ENCODE measurements around the gene FGGY. TPM values are rescaled to one million over a fixed set of nuclear protein-coding genes. Genes with fewer than 3 reads are reported as not detected.

The FGGY gene
- total RNA-seq, 2 experiments from 2014 or later: 11.9 to 13.6 TPM

- POLR2A ChIA-PET: no interaction called here
- Mint-ChIP-seq H3K27ac (no peak overlapping the region), H3K9me3 (no peaks in the 10 kb centered on the region), H3K36me3 (ENCODE audit: low read depth) (no peaks in the 10 kb centered on the region), H3K4me3 (no peak overlapping the region), H3K4me1 (ENCODE audit: low read depth) (peaks cover 6% of the 10 kb centered on the region), H3K27me3 (no peaks in the 10 kb centered on the region)
- DNase-seq (no peak), ATAC-seq (no peak)
- CTCF ChIA-PET: no interaction called here
- intact Hi-C loops (cut with micrococcal nuclease): no loop called here
- TF ChIP-seq, protein P1, sequence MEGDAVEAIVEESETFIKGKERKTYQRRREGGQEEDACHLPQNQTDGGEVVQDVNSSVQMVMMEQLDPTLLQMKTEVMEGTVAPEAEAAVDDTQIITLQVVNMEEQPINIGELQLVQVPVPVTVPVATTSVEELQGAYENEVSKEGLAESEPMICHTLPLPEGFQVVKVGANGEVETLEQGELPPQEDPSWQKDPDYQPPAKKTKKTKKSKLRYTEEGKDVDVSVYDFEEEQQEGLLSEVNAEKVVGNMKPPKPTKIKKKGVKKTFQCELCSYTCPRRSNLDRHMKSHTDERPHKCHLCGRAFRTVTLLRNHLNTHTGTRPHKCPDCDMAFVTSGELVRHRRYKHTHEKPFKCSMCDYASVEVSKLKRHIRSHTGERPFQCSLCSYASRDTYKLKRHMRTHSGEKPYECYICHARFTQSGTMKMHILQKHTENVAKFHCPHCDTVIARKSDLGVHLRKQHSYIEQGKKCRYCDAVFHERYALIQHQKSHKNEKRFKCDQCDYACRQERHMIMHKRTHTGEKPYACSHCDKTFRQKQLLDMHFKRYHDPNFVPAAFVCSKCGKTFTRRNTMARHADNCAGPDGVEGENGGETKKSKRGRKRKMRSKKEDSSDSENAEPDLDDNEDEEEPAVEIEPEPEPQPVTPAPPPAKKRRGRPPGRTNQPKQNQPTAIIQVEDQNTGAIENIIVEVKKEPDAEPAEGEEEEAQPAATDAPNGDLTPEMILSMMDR (IDR thresholded peaks at IDR 0.05): no peak
These were observed 102.7 kb downstream of the FGGY start for GRCh38 chr1:59399642-59400041.

DNA sequence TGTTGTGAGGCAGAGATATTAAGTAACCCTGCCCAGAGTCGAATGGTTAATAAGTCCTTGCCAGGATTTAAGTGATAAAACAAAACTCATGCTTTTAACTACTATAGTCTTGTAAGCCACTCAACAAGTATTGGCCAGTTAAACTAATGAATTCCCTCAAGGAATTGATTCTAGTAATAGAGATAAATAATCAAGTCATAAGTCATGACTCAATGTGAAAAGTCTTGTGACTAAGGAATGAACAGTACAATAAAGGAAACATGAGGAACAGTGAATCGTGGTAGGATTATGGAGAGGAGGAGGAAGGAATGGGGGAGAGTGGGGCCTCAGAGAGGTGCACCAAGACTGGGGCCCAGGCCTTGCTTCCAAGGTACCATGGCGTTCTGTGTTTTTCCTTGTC, 104.7 kb downstream of the FGGY start:
- intact Hi-C loops (cut with micrococcal nuclease): no loop called here
- Mint-ChIP-seq H3K9me3 (no peaks in the 10 kb centered on the region), H3K27ac (no peak overlapping the region), H3K36me3 (ENCODE audit: low read depth) (no peaks in the 10 kb centered on the region), H3K4me3 (no peak overlapping the region), H3K4me1 (ENCODE audit: low read depth) (no peaks in the 10 kb centered on the region), H3K27me3 (no peaks in the 10 kb centered on the region)
- TF ChIP-seq, protein P1 (IDR thresholded peaks at IDR 0.05): no peak
- ATAC-seq: no peak
- POLR2A ChIA-PET: interaction anchor here (0.6 kb wide), 1 partner anchor 168 kb away, joined by 3 read pairs; no protein-coding TSS in a partner anchor
- DNase-seq: no peak
- CTCF ChIA-PET: no interaction called here

DNA sequence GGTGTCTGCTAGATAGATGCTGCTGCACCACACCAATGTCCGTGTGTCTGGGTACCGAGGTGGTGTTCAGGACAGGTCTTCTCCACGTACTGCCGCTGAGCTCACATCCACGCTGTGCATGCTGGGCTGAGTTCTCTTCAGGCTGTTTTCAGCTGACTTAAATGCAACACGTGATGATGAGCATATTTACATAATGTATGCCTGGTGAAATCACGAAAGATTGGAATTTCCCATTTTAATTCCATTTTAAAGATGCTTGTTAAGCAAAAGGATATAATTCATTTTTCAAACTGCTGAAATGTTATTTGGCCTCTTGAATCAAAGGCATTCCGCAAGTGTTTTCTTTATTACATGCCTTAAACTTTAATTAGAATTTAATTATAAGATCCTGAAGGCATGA, 107.9 kb downstream of the FGGY start:
- TF ChIP-seq, protein P1 (IDR thresholded peaks at IDR 0.05): no peak
- no peaks in the 10 kb centered on the region for H3K36me3 Mint-ChIP-seq (ENCODE audit: low read depth)
- ChIA-PET CTCF (interaction anchor here (1.0 kb wide), 1 partner anchor 11 kb away, joined by 3 read pairs; no protein-coding TSS in a partner anchor), POLR2A (interaction anchor here (1.2 kb wide), 1 partner anchor 14 kb away, joined by 4 read pairs; no protein-coding TSS in a partner anchor)
- H3K4me1 Mint-ChIP-seq (ENCODE audit: low read depth): peaks cover 2% of the 10 kb centered on the region
- DNase-seq (no peak), ATAC-seq (no peak)
- no peaks in the 10 kb centered on the region for H3K27me3 Mint-ChIP-seq
- no peak overlapping the region for H3K4me3 Mint-ChIP-seq
- H3K27ac Mint-ChIP-seq: no peak overlapping the region
- no peaks in the 10 kb centered on the region for H3K9me3 Mint-ChIP-seq
- intact Hi-C loops (cut with micrococcal nuclease): no loop called here

GRCh38 chr1:59406437-59407164, 109.7 kb downstream of the FGGY start:
- H3K27me3 Mint-ChIP-seq: no peaks in the 10 kb centered on the region
- TF ChIP-seq, protein P1 (IDR thresholded peaks at IDR 0.05): no peak
- ATAC-seq: no peak
- no peaks in the 10 kb centered on the region for H3K36me3 Mint-ChIP-seq (ENCODE audit: low read depth)
- CTCF ChIA-PET: no interaction called here
- no peak overlapping the region for H3K4me3 Mint-ChIP-seq
- no peak overlapping the region for H3K27ac Mint-ChIP-seq
- H3K4me1 Mint-ChIP-seq (ENCODE audit: low read depth): peaks cover 7% of the 10 kb centered on the region
- no peak for DNase-seq
- intact Hi-C loops (cut with micrococcal nuclease): no loop called here
- POLR2A ChIA-PET: no interaction called here
- no peaks in the 10 kb centered on the region for H3K9me3 Mint-ChIP-seq

GRCh38 chr1:59408608-59409240, 111.8 kb downstream of the FGGY start:
- CTCF ChIA-PET: no interaction called here
- intact Hi-C loops (cut with micrococcal nuclease): no loop called here
- DNase-seq: no peak
- Mint-ChIP-seq H3K27ac (no peak overlapping the region), H3K4me3 (no peak overlapping the region), H3K27me3 (no peaks in the 10 kb centered on the region), H3K4me1 (ENCODE audit: low read depth) (peaks cover 7% of the 10 kb centered on the region), H3K9me3 (no peaks in the 10 kb centered on the region), H3K36me3 (ENCODE audit: low read depth) (no peaks in the 10 kb centered on the region)
- ATAC-seq: no peak
- POLR2A ChIA-PET: interaction anchor here (0.9 kb wide), 1 partner anchor 541 kb away, joined by 3 read pairs; no protein-coding TSS in a partner anchor
- TF ChIP-seq, protein P1 (IDR thresholded peaks at IDR 0.05): no peak
